ENCODE results near the gene VIT. TPM values are rescaled to one million over a fixed set of nuclear protein-coding genes. Genes with fewer than 3 reads are reported as not detected.

The VIT gene
- total RNA-seq, 6 experiments from 2014 or later = not detected

GRCh38 chr2:36698993-36699392 lies 2.5 kb downstream of the VIT start:
- no peaks in the 10 kb centered on the region for H3K4me1 ChIP-seq
- H3K36me3 ChIP-seq = no peaks in the 10 kb centered on the region
- intact Hi-C loops (cut with DNase I) = no loop called here
- peaks cover 0 to 3% of the 10 kb centered on the region in 2 donors for H3K27me3 ChIP-seq
- H3K27ac ChIP-seq = no peak overlapping the region
- H3K4me3 ChIP-seq = no peak overlapping the region
- WGBS (ENCODE audit: insufficient coverage, low coverage, low lambda C conversion rate, missing lambda C conversion rate) = 13% methylated on average over 1 of the region's 1 CpG
- no peaks in the 10 kb centered on the region for H3K9me3 ChIP-seq
- no peak for DNase-seq
- TF ChIP-seq CTCF (IDR thresholded peaks at IDR 0.05) = no peak
- ATAC-seq = peak; percentile 47 to 77 (median 54)

- no peak for ATAC-seq
- TF ChIP-seq CTCF (IDR thresholded peaks at IDR 0.05) (no peak), POLR2A (IDR thresholded peaks at IDR 0.05) (no peak)
These were observed 3.8 kb downstream of the VIT start for GRCh38 chr2:36700311-36700710.

DNA sequence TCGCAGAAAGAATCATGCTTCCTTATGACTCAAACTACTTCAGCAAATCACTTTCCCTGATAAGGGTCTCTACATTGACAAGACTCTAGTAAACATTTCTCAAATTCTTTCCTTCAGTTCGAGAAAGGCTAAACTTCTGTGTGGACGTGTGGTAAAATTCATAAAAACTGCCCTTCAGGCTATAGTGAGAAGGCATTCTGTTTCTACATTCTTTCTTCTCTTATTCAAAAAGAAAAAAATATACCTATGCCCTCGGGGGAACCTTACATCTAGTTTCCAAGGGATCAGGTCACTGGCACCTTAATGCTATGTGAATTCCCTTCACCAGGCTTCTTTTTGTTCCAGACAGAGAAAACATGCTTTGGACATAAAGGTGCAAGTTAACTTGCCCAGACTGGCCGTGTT lies 4.9 kb downstream of the VIT start:
- no peak overlapping the region for H3K27ac ChIP-seq
- ATAC-seq = no peak
- TF ChIP-seq POLR2A (IDR thresholded peaks at IDR 0.05) (no peak), CTCF (IDR thresholded peaks at IDR 0.05) (no peak)
- H3K4me1 ChIP-seq = no peaks in the 10 kb centered on the region
- no peak for DNase-seq
- no peaks in the 10 kb centered on the region for H3K36me3 ChIP-seq
- H3K4me3 ChIP-seq = no peak overlapping the region
- peaks cover 0 to 3% of the 10 kb centered on the region in 2 donors for H3K27me3 ChIP-seq
- intact Hi-C loops (cut with DNase I) = no loop called here
- H3K9me3 ChIP-seq = no peaks in the 10 kb centered on the region
- WGBS (ENCODE audit: insufficient coverage, low coverage, low lambda C conversion rate, missing lambda C conversion rate) = 27% methylated on average over 5 of the region's 5 CpGs

More at GRCh38 chr2:36700311-36700710, 3.8 kb downstream of the VIT start:
- Histone ChIP-seq H3K4me3 (no peak overlapping the region), H3K9me3 (no peaks in the 10 kb centered on the region), H3K27ac (no peak overlapping the region), H3K4me1 (no peaks in the 10 kb centered on the region), H3K36me3 (no peaks in the 10 kb centered on the region), H3K27me3 (peaks cover 0 to 3% of the 10 kb centered on the region in 2 donors)
- intact Hi-C loops (cut with DNase I) = no loop called here
- DNase-seq = no peak
- WGBS (ENCODE audit: insufficient coverage, low coverage, low lambda C conversion rate, missing lambda C conversion rate) = 74% methylated on average over 4 of the region's 4 CpGs

GRCh38 chr2:36701918-36702317 lies 5.4 kb downstream of the VIT start:
- DNase-seq = no peak
- 0% methylated on average over 1 of the region's 2 CpGs for WGBS (ENCODE audit: insufficient coverage, low coverage, low lambda C conversion rate, missing lambda C conversion rate)

More at GRCh38 chr2:36701918-36702317, 5.4 kb downstream of the VIT start:
- Histone ChIP-seq H3K4me1 (no peaks in the 10 kb centered on the region), H3K4me3 (no peak overlapping the region), H3K27me3 (peaks cover 0 to 3% of the 10 kb centered on the region in 2 donors), H3K36me3 (no peaks in the 10 kb centered on the region), H3K9me3 (no peaks in the 10 kb centered on the region), H3K27ac (no peak overlapping the region)
- intact Hi-C loops (cut with DNase I) = no loop called here
- TF ChIP-seq CTCF (IDR thresholded peaks at IDR 0.05) (no peak), POLR2A (IDR thresholded peaks at IDR 0.05) (no peak)
- ATAC-seq = no peak
